SK-N-SH (cell line): ENCODE measurements around the gene CTDP1. TPM values are rescaled to one million over a fixed set of nuclear protein-coding genes. Genes with fewer than 3 reads are reported as not detected.

Experiments used
- CTCF ChIA-PET: fragments of 300-600, 350-600 bp; formaldehyde crosslinking; extraction: SDS; loops from one replicate; lab custom pipeline; 2021; lab: Yijun Ruan, JAX
- POLR2A ChIA-PET: fragments of 350-600 bp; sonication (Branson Sonifier 250); formaldehyde crosslinking; extraction: SDS; loops from one replicate; lab custom pipeline; 2020; ENCODE audit warnings: antibody characterized with exemption, inconsistent platforms; lab: Yijun Ruan, JAX
- DNase-seq: peaks from one replicate; pipeline ENCODE4 v3.0.0; 2012
- H2AFZ ChIP-seq: fragments of 200-600 bp; sonication (generic); 2 replicates; pipeline ENCODE4 v1.8.1; 2016; ENCODE audit warnings: antibody characterized with exemption, mild to moderate bottlenecking, low read depth
- H3F3A ChIP-seq: fragments of 200-600 bp; sonication (generic); replicated peaks from 2 replicates; pipeline ENCODE3; 2016; ENCODE audit warnings: antibody characterized with exemption, mild to moderate bottlenecking; ENCODE audit not compliant: insufficient read depth
- H3K27ac ChIP-seq, 2 experiments: fragments of 200-500 bp in 1 of 2; fragments of 200-600 bp in 1 of 2; sonication (Bioruptor generic) in 1 of 2; sonication (generic), shearing (Covaris generic) in 1 of 2; 2 replicates each; pipeline versions ENCODE4 v1.5.1 to v1.6.1; 2014 to 2016; ENCODE audit warnings: low read depth in 2 of 2, inconsistent platforms in 1 of 2, low read length in 1 of 2, mild to moderate bottlenecking in 1 of 2, mixed read lengths in 1 of 2
- H3K27me3 ChIP-seq: fragments of 200-600 bp; sonication (generic), shearing (Covaris generic); 2 replicates; pipeline ENCODE4 v1.6.1; 2016; ENCODE audit warnings: mixed run types; ENCODE audit not compliant: insufficient read depth
- H3K36me3 ChIP-seq, 2 experiments: fragments of 200-500 bp in 1 of 2; fragments of 200-600 bp in 1 of 2; sonication (Bioruptor generic) in 1 of 2; sonication (generic) in 1 of 2; replicated peaks in 1 of 2; 2 replicates each; pipeline versions ENCODE3 to v1.5.1; 2014 to 2016; ENCODE audit warnings: low read length in 1 of 2, mild to moderate bottlenecking in 1 of 2; ENCODE audit not compliant: insufficient read depth in 2 of 2, control insufficient read depth in 1 of 2
- H3K4me1 ChIP-seq, 2 experiments: fragments of 200-500 bp in 1 of 2; fragments of 200-600 bp in 1 of 2; sonication (Bioruptor generic) in 1 of 2; sonication (generic), shearing (Covaris generic) in 1 of 2; 2 replicates each; pipeline versions ENCODE4 v1.5.1 to v1.6.1; 2014 to 2016; ENCODE audit warnings: low read depth in 1 of 2, low read length in 1 of 2, mixed run types in 1 of 2; ENCODE audit not compliant: insufficient read depth in 2 of 2, control insufficient read depth in 1 of 2
- H3K4me2 ChIP-seq: fragments of 200-600 bp; sonication (generic), shearing (Covaris generic); 2 replicates; pipeline ENCODE4 v1.6.1; 2017; ENCODE audit warnings: mixed run types
- H3K4me3 ChIP-seq, 2 experiments: fragments of 200-500 bp in 1 of 2; fragments of 200-600 bp in 1 of 2; sonication (Bioruptor generic) in 1 of 2; sonication (generic), shearing (Covaris generic) in 1 of 2; 2 replicates each; pipeline versions ENCODE4 v1.5.1 to v1.8.1; 2014 to 2016; ENCODE audit warnings: low read depth in 2 of 2, inconsistent platforms in 1 of 2, low read length in 1 of 2, mild to moderate bottlenecking in 1 of 2, mixed read lengths in 1 of 2, moderate library complexity in 1 of 2
- H3K79me2 ChIP-seq: fragments of 200-600 bp; sonication (generic); 2 replicates; pipeline ENCODE4 v1.8.1; 2017; ENCODE audit warnings: mild to moderate bottlenecking; ENCODE audit not compliant: insufficient read depth
- H3K9ac ChIP-seq: fragments of 200-600 bp; sonication (generic); 2 replicates; pipeline ENCODE4 v1.6.1; 2017; ENCODE audit warnings: mixed run types
- H3K9me2 ChIP-seq: fragments of 200-600 bp; sonication (generic); 2 replicates; pipeline ENCODE4 v1.6.1; 2017; ENCODE audit warnings: mixed run types
- H3K9me3 ChIP-seq: fragments of 200-600 bp; sonication (generic); 2 replicates; pipeline ENCODE4 v1.6.1; 2017; ENCODE audit warnings: mixed run types, mild to moderate bottlenecking, moderate library complexity
- H4K20me1 ChIP-seq: fragments of 200-600 bp; sonication (generic); 2 replicates; pipeline ENCODE4 v1.6.1; 2017; ENCODE audit warnings: mild to moderate bottlenecking, mixed run types; ENCODE audit not compliant: insufficient read depth
- CTCF ChIP-seq: fragments of 200-600 bp; sonication (generic); IDR thresholded peaks from 2 replicates; pipeline ENCODE4 v1.6.1; 2017; ENCODE audit warnings: antibody characterized with exemption, mild to moderate bottlenecking, moderate library complexity
- EP300 ChIP-seq, 2 experiments: IDR thresholded peaks; 2 replicates each; pipeline versions ENCODE4 v1.4.0 to v1.6.1; 2012; ENCODE audit warnings: borderline replicate concordance in 1 of 2, low read depth in 1 of 2, low read length in 1 of 2
- FOXJ3 ChIP-seq: sonication (generic); formaldehyde crosslinking; IDR thresholded peaks from 2 replicates; pipeline ENCODE4 v1.5.1; 2020; ENCODE audit warnings: mild to moderate bottlenecking, missing genetic modification reagents
- GATA2 ChIP-seq: sonication (generic); formaldehyde crosslinking; IDR thresholded peaks from 2 replicates; pipeline ENCODE4 v1.5.0; 2020; ENCODE audit warnings: mild to moderate bottlenecking, missing genetic modification reagents
- IRF3 ChIP-seq: fragments of 150-350 bp; IDR thresholded peaks from 2 replicates; pipeline ENCODE4 v1.6.1; 2016; ENCODE audit warnings: mild to moderate bottlenecking, low read depth, low read length
- MXI1 ChIP-seq: IDR thresholded peaks from 2 replicates; pipeline ENCODE4 v1.6.1; 2012; ENCODE audit warnings: mild to moderate bottlenecking, low read depth, low read length, improper control_type of control experiment
- NFIC ChIP-seq: IDR thresholded peaks from 2 replicates; pipeline ENCODE4 v1.4.0; 2012; ENCODE audit warnings: borderline replicate concordance
- NRF1 ChIP-seq: IDR thresholded peaks from 2 replicates; pipeline ENCODE4 v1.6.1; 2012; ENCODE audit warnings: low read depth, mild to moderate bottlenecking, low read length
- RAD21 ChIP-seq: IDR thresholded peaks from 2 replicates; pipeline ENCODE4 v1.6.1; 2012; ENCODE audit warnings: mild to moderate bottlenecking, low read length
- RCOR1 ChIP-seq: fragments of 150-350 bp; IDR thresholded peaks from 2 replicates; pipeline ENCODE4 v1.6.1; 2017; ENCODE audit warnings: antibody characterized with exemption, low read length
- REST ChIP-seq: IDR thresholded peaks from 2 replicates; pipeline ENCODE4 v1.6.1; 2012; ENCODE audit warnings: mild to moderate bottlenecking, low read depth, low read length, moderate library complexity
- RFX5 ChIP-seq: IDR thresholded peaks from 2 replicates; pipeline ENCODE4 v1.6.1; 2012; ENCODE audit warnings: mild to moderate bottlenecking, improper control_type of control experiment, low read length
- RXRA ChIP-seq: IDR thresholded peaks from 2 replicates; pipeline ENCODE4 v1.4.0; 2012; ENCODE audit warnings: low read depth, mild to moderate bottlenecking, borderline replicate concordance
- SIN3A ChIP-seq: IDR thresholded peaks from 2 replicates; pipeline ENCODE4 v1.6.1; 2012; ENCODE audit warnings: low read depth, mild to moderate bottlenecking, low read length, moderate library complexity, borderline replicate concordance
- TEAD4 ChIP-seq: IDR thresholded peaks from 2 replicates; pipeline ENCODE4 v1.4.0; 2012; ENCODE audit warnings: mild to moderate bottlenecking, borderline replicate concordance; ENCODE audit not compliant: insufficient read depth
- USF2 ChIP-seq: fragments of 150-350 bp; IDR thresholded peaks from 2 replicates; pipeline ENCODE4 v1.6.1; 2017; ENCODE audit warnings: antibody characterized with exemption, low read length, low read depth, borderline replicate concordance
- WGBS: methylation state at CpG from one replicate; pipeline ENCODE4 v1.1.6; 2017; ENCODE audit warnings: low lambda C conversion rate; 5-methylcytosine and 5-hydroxymethylcytosine counted together
- polyA plus RNA-seq, 3 experiments: library from polyadenylated mRNA; depleted of rRNA; stranded (reverse); fragments of >200 nt; gene quantifications; 2 replicates each; pipeline ENCODE4 v1.2.3, GENCODE V29; 2012

Gene CTDP1
- polyA plus RNA-seq, 1 of the 3 experiments (the other 2 are of a cell fraction): 15.6 TPM

GRCh38 chr18:79729611-79730010, 50.0 kb downstream of the CTDP1 start:
- Histone ChIP-seq H3K79me2 (no peaks in the 10 kb centered on the region; the same call in 1 of the 2 replicates), H3K9me2 (no peaks in the 10 kb centered on the region), H3K9ac (no peak overlapping the region), H3K27me3 (no peaks in the 10 kb centered on the region), H2AFZ (no peak overlapping the region), H3F3A (no peaks in the 10 kb centered on the region), H3K4me3 (no peak overlapping the region), H4K20me1 (no peaks in the 10 kb centered on the region), H3K36me3 (peaks cover 38 to 54% of the 10 kb centered on the region in 2 experiments), H3K4me1 (no peaks in the 10 kb centered on the region), H3K27ac (no peak overlapping the region), H3K4me2 (no peak overlapping the region), H3K9me3 (no peaks in the 10 kb centered on the region)
- POLR2A ChIA-PET: no interaction called here
- DNase-seq: no peak
- TF ChIP-seq RFX5 (no peak), CTCF (no peak), FOXJ3 (CRISPR knock-in tag) (no peak), TEAD4 (no peak), NRF1 (no peak), RXRA (no peak), NFIC (no peak), SIN3A (no peak), IRF3 (no peak)
- 100% methylated on average over 6 of the region's 12 CpGs for WGBS
- CTCF ChIA-PET: no interaction called here

GRCh38 chr18:79730804-79731203, 51.2 kb downstream of the CTDP1 start:
- Histone ChIP-seq H3F3A (no peaks in the 10 kb centered on the region), H3K9me3 (no peaks in the 10 kb centered on the region), H2AFZ (no peak overlapping the region), H4K20me1 (no peaks in the 10 kb centered on the region), H3K79me2 (no peaks in the 10 kb centered on the region), H3K4me3 (no peak overlapping the region), H3K9me2 (no peaks in the 10 kb centered on the region), H3K27ac (no peak overlapping the region), H3K36me3 (peaks cover 33 to 57% of the 10 kb centered on the region in 2 experiments), H3K4me1 (no peaks in the 10 kb centered on the region), H3K27me3 (no peaks in the 10 kb centered on the region), H3K9ac (no peak overlapping the region), H3K4me2 (no peak overlapping the region)
- WGBS: 100% methylated on average over 5 of the region's 11 CpGs
- CTCF ChIA-PET: no interaction called here
- DNase-seq: no peak
- POLR2A ChIA-PET: no interaction called here
- TF ChIP-seq GATA2 (CRISPR knock-in tag): no peak
- TF ChIP-seq RFX5: no peak
- no peak for TF ChIP-seq RAD21
- no peak for TF ChIP-seq RXRA
- no peak for TF ChIP-seq REST
- TF ChIP-seq IRF3: no peak
- no peak for TF ChIP-seq MXI1
- TF ChIP-seq RCOR1: no peak
- TF ChIP-seq EP300 (IDR thresholded peaks at IDR 0.05; ENCODE audit: borderline replicate concordance in 1 of 2, low read depth in 1 of 2, low read length in 1 of 2): no peak
- no peak for TF ChIP-seq USF2
- no peak for TF ChIP-seq CTCF
